HEK293T (cell line): ENCODE results near the gene ARHGEF16.

Experiments
- ARNT ChIP-seq: fragments of 450-650 bp; IDR thresholded peaks from 2 replicates; pipeline ENCODE4 v1.6.1; 2017; ENCODE audit warnings: mild to moderate bottlenecking
- BHLHE40 ChIP-seq: fragments of 450-650 bp; IDR thresholded peaks from 2 replicates; pipeline ENCODE4 v1.6.1; 2016; ENCODE audit warnings: mild to moderate bottlenecking, moderate library complexity, borderline replicate concordance
- CTBP1 ChIP-seq: fragments of 450-650 bp; IDR thresholded peaks from 2 replicates; pipeline ENCODE4 v1.6.1; 2016; ENCODE audit warnings: borderline replicate concordance
- ELF4 ChIP-seq: fragments of 450-650 bp; IDR thresholded peaks from 2 replicates; pipeline ENCODE4 v1.6.1; 2017; ENCODE audit warnings: antibody characterized with exemption
- FOXA1 ChIP-seq: fragments of 450-650 bp; IDR thresholded peaks from 2 replicates; pipeline ENCODE4 v1.6.1; 2016; ENCODE audit warnings: mild to moderate bottlenecking
- FOXK2 ChIP-seq: fragments of 450-650 bp; IDR thresholded peaks from 2 replicates; pipeline ENCODE4 v1.6.1; 2016; ENCODE audit warnings: mild to moderate bottlenecking
- L3MBTL2 ChIP-seq: fragments of 450-650 bp; conservative IDR thresholded peaks from 2 replicates; pipeline ENCODE4 v1.6.1; 2016; ENCODE audit warnings: mild to moderate bottlenecking
- SP1 ChIP-seq: fragments of 450-650 bp; IDR thresholded peaks from 2 replicates; pipeline ENCODE4 v1.6.1; 2017
- SUZ12 ChIP-seq: fragments of 450-650 bp; IDR thresholded peaks from 2 replicates; pipeline ENCODE4 v1.6.1; 2016; ENCODE audit warnings: mild to moderate bottlenecking
- TARDBP ChIP-seq: fragments of 450-650 bp; IDR thresholded peaks from 2 replicates; pipeline ENCODE4 v1.6.1; 2016
- ZNF384 ChIP-seq: fragments of 450-650 bp; IDR thresholded peaks from 2 replicates; pipeline ENCODE4 v1.6.1; 2016

- TF ChIP-seq BHLHE40 (no peak), SUZ12 (no peak), TARDBP (no peak), FOXK2 (no peak), SP1 (no peak), ELF4 (no peak), FOXA1 (no peak), ARNT (no peak), L3MBTL2 (no peak), CTBP1 (no peak), ZNF384 (no peak)
Measured at GRCh38 chr1:3441880-3442279, 12.6 kb upstream of the ARHGEF16 start.
